GM12878 (cell line): ENCODE data around the gene PLD3. TPM values are rescaled to one million over a fixed set of nuclear protein-coding genes. Genes with fewer than 3 reads are reported as not detected.

Experiments used
- ATAC-seq: fragments of 200-7000 bp; cut with Tn5 transposase; 3 replicates; pipeline ENCODE4 v1.9.1; 2020; ENCODE audit warnings: mild to moderate bottlenecking, moderate library complexity
- BruUV-seq: library from RNA; stranded (reverse); fragments of 400-500 nt; replicated peaks from 2 replicates; lab custom pipeline; 2021; lab: Mats Ljungman, UMichigan
- CTCF ChIA-PET: fragments of 300-600 bp; sonication (Branson Sonifier 250); formaldehyde crosslinking; extraction: SDS; loops from one replicate; lab custom pipeline; 2021; ENCODE audit warnings: inconsistent platforms; lab: Yijun Ruan, JAX
- POLR2A ChIA-PET: fragments of 350-600 bp; formaldehyde crosslinking; extraction: SDS; loops from one replicate; lab custom pipeline; 2021; ENCODE audit warnings: inconsistent platforms; lab: Charles Lee
- RAD21 ChIA-PET: fragments of 300-600 bp; sonication (Branson Sonifier 250); formaldehyde crosslinking; loops from one replicate; lab custom pipeline; 2023; ENCODE audit warnings: antibody characterized with exemption; ENCODE audit not compliant: unreplicated experiment; lab: Charles Lee
- SMC1A ChIA-PET: fragments of 300-600 bp; sonication (Branson Sonifier 250); formaldehyde crosslinking; loops from one replicate; lab custom pipeline; 2023; ENCODE audit not compliant: unreplicated experiment, uncharacterized antibody; lab: Charles Lee
- DNase-seq: peaks from one replicate; pipeline ENCODE4 v3.0.0-alpha.2; 2011; ENCODE audit warnings: low read depth, low spot score
- FAIRE-seq: peaks from 3 replicates; lab custom pipeline; 2011; peaks lifted over from hg19 to GRCh38; lab: Jason Lieb, UNC
- H2AFZ ChIP-seq: 2 replicates; pipeline ENCODE4 v1.6.0; 2011; ENCODE audit warnings: low read depth, low read length, control low read depth; ENCODE audit not compliant: control insufficient read depth
- H3K27ac ChIP-seq: 2 replicates; pipeline ENCODE4 v1.5.1; 2011; ENCODE audit warnings: control low read depth; ENCODE audit not compliant: control insufficient read depth, insufficient read depth
- H3K27me3 ChIP-seq, 2 experiments: replicated peaks in 1 of 2; 2 replicates each; pipeline versions ENCODE4 v1.6.0 to v1.6.1; 2011; ENCODE audit warnings: low read length in 1 of 2; ENCODE audit not compliant: control insufficient read depth in 2 of 2, insufficient read depth in 2 of 2
- H3K36me3 ChIP-seq, 2 experiments: 2 replicates each; pipeline ENCODE4 v1.5.1; 2011; ENCODE audit warnings: low read length in 1 of 2; ENCODE audit not compliant: control insufficient read depth in 2 of 2, insufficient read depth in 2 of 2
- H3K4me1 ChIP-seq: 2 replicates; pipeline ENCODE4 v1.6.1; 2011; ENCODE audit warnings: mild to moderate bottlenecking, low read length, moderate library complexity, mixed read lengths; ENCODE audit not compliant: control insufficient read depth, insufficient read depth
- H3K4me2 ChIP-seq: 2 replicates; pipeline ENCODE4 v1.6.0; 2011; ENCODE audit warnings: control low read depth; ENCODE audit not compliant: control insufficient read depth, insufficient read depth
- H3K4me3 ChIP-seq: fragments of 200-600 bp; sonication (generic); 2 replicates; pipeline ENCODE4 v1.5.1; 2016
- H3K79me2 ChIP-seq: 2 replicates; pipeline ENCODE4 v1.6.0; 2011; ENCODE audit warnings: low read length; ENCODE audit not compliant: control insufficient read depth, insufficient read depth
- H3K9ac ChIP-seq: 2 replicates; pipeline ENCODE4 v1.8.0; 2011; ENCODE audit warnings: low read length, control low read depth, mixed read lengths; ENCODE audit not compliant: control insufficient read depth, insufficient read depth
- H3K9me3 ChIP-seq: replicated peaks from 3 replicates; pipeline ENCODE4 v1.5.1; 2011; ENCODE audit warnings: mild to moderate bottlenecking, low read length; ENCODE audit not compliant: control insufficient read depth, insufficient read depth
- H4K20me1 ChIP-seq: 2 replicates; pipeline ENCODE4 v1.6.0; 2011; ENCODE audit not compliant: control insufficient read depth, insufficient read depth
- BMI1 ChIP-seq: fragments of 450-650 bp; IDR thresholded peaks from 2 replicates; pipeline ENCODE4 v1.6.1; 2016; ENCODE audit warnings: mild to moderate bottlenecking, moderate library complexity, borderline replicate concordance
- ELK1 ChIP-seq: IDR thresholded peaks from 2 replicates; pipeline ENCODE4 v1.6.1; 2012; ENCODE audit warnings: low read depth, low read length, improper control_type of control experiment
- SIN3A ChIP-seq: IDR thresholded peaks from 2 replicates; pipeline ENCODE4 v1.6.1; 2012; ENCODE audit warnings: low read depth, low read length, improper control_type of control experiment
- SKIL ChIP-seq: fragments of 450-650 bp; IDR thresholded peaks from 2 replicates; pipeline ENCODE4 v1.6.1; 2017; ENCODE audit warnings: mild to moderate bottlenecking, low read depth, inconsistent platforms; ENCODE audit not compliant: poor library complexity, severe bottlenecking
- WGBS: methylation state at CpG from one replicate; pipeline ENCODE4 v1.1.6; 2016; ENCODE audit warnings: low lambda C conversion rate; ENCODE audit not compliant: insufficient replicate concordance, insufficient coverage; ENCODE audit errors: missing lambda C conversion rate; 5-methylcytosine and 5-hydroxymethylcytosine counted together
- in situ Hi-C: fragments of 300-500 bp; cut with MboI; formaldehyde crosslinking; loops from 9 replicates; pipeline ENCODE4 v1.14.3; 2018; ENCODE audit warnings: mixed read lengths
- intact Hi-C: fragments of 100-400 bp; cut with micrococcal nuclease; formaldehyde crosslinking; loops from one replicate; pipeline ENCODE4 v1.14.2; 2022; ENCODE audit not compliant: unreplicated experiment
- polyA plus RNA-seq, 11 experiments: library from polyadenylated mRNA; depleted of rRNA in 4 of 11; unstranded in 6 of 11; stranded (reverse) in 5 of 11; fragments of >200 nt; fragmentation: Nextera tagmentation in 4 of 11; fragmentation: Illumina TruSeq in 1 of 11; extraction: Ambion mirVana in 4 of 11; extraction: Trizol in 1 of 11; gene quantifications; 1 replicate in 1 of 11; 2 replicates in 10 of 11; pipeline versions ENCODE4 v1.2.1 to v1.2.3, GENCODE V29; 2011 to 2016; ENCODE audit warnings: inconsistent platforms in 2 of 11, missing spikeins in 2 of 11, low read depth in 1 of 11
- total RNA-seq, 4 experiments: library from RNA; depleted of rRNA in 3 of 4; stranded (reverse); fragments of >200 nt in 3 of 4; fragmentation: Illumina TruSeq in 1 of 4; extraction: Trizol in 1 of 4; gene quantifications; 2 replicates each; pipeline versions ENCODE4 v1.2.1 to v1.2.3, GENCODE V29; 2013 to 2021

The PLD3 gene
- total and polyA plus RNA-seq, 10 of the 15 experiments (the other 5 are each of a cell fraction or from before 2014, with no cell fraction given): 1.3 to 134 (median 72.7) TPM

- ATAC-seq (no peak), DNase-seq (no peak), FAIRE-seq (no peak)
- Histone ChIP-seq H3K27me3 (no peaks in the 10 kb centered on the region), H3K27ac (no peak overlapping the region), H3K79me2 (no peaks in the 10 kb centered on the region), H3K9ac (no peak overlapping the region), H3K9me3 (no peaks in the 10 kb centered on the region), H3K4me3 (no peak overlapping the region), H2AFZ (no peak overlapping the region), H4K20me1 (no peaks in the 10 kb centered on the region), H3K36me3 (peaks cover 4 to 12% of the 10 kb centered on the region in 2 experiments; a peak in 3 of 4 replicates), H3K4me2 (no peak overlapping the region), H3K4me1 (no peaks in the 10 kb centered on the region)
- ChIA-PET CTCF (no interaction called here), SMC1A (no interaction called here), POLR2A (no interaction called here), RAD21 (no interaction called here)
- BruUV-seq: no TSS peak
- in situ Hi-C loops (no loop called here), intact Hi-C loops (no loop called here)
- no peak for TF ChIP-seq ELK1
- WGBS: 93% methylated on average over 7 of the region's 7 CpGs
Measured at GRCh38 chr19:40317338-40317737, 31.2 kb upstream of the PLD3 start.

GRCh38 chr19:40320558-40320935 is 27.9 kb upstream of the PLD3 start:
- Histone ChIP-seq H3K27ac (no peak overlapping the region), H3K4me3 (no peak overlapping the region), H2AFZ (no peak overlapping the region), H3K9me3 (no peaks in the 10 kb centered on the region), H3K27me3 (no peaks in the 10 kb centered on the region), H3K4me1 (no peaks in the 10 kb centered on the region), H3K9ac (no peak overlapping the region), H4K20me1 (no peaks in the 10 kb centered on the region), H3K79me2 (no peaks in the 10 kb centered on the region), H3K36me3 (peaks cover 21 to 22% of the 10 kb centered on the region in 2 experiments; a peak in 3 of 4 replicates), H3K4me2 (no peak overlapping the region)
- no TSS peak for BruUV-seq
- no peak for DNase-seq
- SMC1A ChIA-PET: no interaction called here
- FAIRE-seq: no peak
- CTCF ChIA-PET: no interaction called here
- in situ Hi-C loops (no loop called here), intact Hi-C loops (no loop called here)
- ATAC-seq: no peak
- RAD21 ChIA-PET: no interaction called here
- WGBS: 94% methylated on average over 7 of the region's 7 CpGs
- TF ChIP-seq BMI1 (no peak), SIN3A (no peak), SKIL (no peak)
- POLR2A ChIA-PET: no interaction called here
